ENCODE data around the gene PCDH7. TPM values are rescaled to one million over a fixed set of nuclear protein-coding genes. Genes with fewer than 3 reads are reported as not detected.

The PCDH7 gene
- total RNA-seq, 2 donors from 2014 or later = 2.6 to 3.3 TPM

GRCh38 chr4:30765022-30765421, 44.9 kb downstream of the PCDH7 start:
- no peak for TF ChIP-seq POLR2A (IDR thresholded peaks at IDR 0.05)
- TF ChIP-seq, protein P1, sequence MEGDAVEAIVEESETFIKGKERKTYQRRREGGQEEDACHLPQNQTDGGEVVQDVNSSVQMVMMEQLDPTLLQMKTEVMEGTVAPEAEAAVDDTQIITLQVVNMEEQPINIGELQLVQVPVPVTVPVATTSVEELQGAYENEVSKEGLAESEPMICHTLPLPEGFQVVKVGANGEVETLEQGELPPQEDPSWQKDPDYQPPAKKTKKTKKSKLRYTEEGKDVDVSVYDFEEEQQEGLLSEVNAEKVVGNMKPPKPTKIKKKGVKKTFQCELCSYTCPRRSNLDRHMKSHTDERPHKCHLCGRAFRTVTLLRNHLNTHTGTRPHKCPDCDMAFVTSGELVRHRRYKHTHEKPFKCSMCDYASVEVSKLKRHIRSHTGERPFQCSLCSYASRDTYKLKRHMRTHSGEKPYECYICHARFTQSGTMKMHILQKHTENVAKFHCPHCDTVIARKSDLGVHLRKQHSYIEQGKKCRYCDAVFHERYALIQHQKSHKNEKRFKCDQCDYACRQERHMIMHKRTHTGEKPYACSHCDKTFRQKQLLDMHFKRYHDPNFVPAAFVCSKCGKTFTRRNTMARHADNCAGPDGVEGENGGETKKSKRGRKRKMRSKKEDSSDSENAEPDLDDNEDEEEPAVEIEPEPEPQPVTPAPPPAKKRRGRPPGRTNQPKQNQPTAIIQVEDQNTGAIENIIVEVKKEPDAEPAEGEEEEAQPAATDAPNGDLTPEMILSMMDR (IDR thresholded peaks at IDR 0.05) = no peak
- H3K4me3 ChIP-seq = no peak overlapping the region
- ATAC-seq (no peak), DNase-seq (no peak)
- no peak overlapping the region for H3K27ac ChIP-seq
- H3K4me1 ChIP-seq = no peaks in the 10 kb centered on the region
- H3K36me3 ChIP-seq (replicated peaks in 1 of 2; ENCODE audit: insufficient read depth in 1 of 2, low read depth in 2 of 2) = no peaks in the 10 kb centered on the region
- intact Hi-C loops (cut with DNase I) = no loop called here
- no peaks in the 10 kb centered on the region for H3K9me3 ChIP-seq
- WGBS, 2 donors = 46 to 51% methylated on average over 4 of the region's 4 CpGs
- H3K27me3 ChIP-seq = no peaks in the 10 kb centered on the region

DNA sequence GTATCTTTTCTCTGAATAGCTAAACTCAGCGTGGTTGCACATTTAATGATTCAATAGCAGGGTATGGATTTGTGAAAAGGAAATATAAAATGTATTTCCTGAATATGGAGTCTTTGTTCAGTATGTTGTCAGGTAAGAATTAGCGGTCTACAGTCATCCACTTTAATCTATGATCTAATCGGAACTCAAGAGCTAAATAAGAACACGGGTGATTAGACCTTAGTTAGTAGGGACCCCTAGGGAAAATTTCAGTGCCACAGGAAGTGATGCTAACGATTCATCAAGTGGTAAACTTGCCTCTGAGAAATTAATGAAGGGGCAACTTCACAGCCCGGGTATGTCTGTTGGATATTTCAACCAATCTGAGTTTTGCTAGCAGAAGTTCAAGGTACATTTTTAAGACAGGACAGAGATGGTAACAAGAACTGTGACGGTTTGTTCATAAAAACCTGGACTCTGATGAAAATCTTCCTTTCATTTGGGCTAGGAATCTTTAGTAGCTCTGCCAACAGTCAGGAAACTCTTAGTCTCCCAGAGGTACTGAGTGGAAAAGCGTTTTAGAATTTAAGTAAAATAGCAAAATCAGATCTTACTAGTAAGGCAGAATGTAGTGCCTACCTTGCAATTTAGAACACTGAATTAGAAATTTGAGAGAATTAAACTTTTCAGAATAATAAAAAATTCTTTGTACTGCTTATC, 47.1 kb downstream of the PCDH7 start:
- H3K27ac ChIP-seq = no peak overlapping the region
- 54 to 55% methylated on average over 8 of the region's 8 CpGs for WGBS, 2 donors
- DNase-seq = no peak
- H3K4me1 ChIP-seq = no peaks in the 10 kb centered on the region
- no peaks in the 10 kb centered on the region for H3K9me3 ChIP-seq
- H3K4me3 ChIP-seq = no peak overlapping the region
- TF ChIP-seq POLR2A (IDR thresholded peaks at IDR 0.05) = no peak
- TF ChIP-seq, protein P1 (IDR thresholded peaks at IDR 0.05) = no peak
- no peak for ATAC-seq
- intact Hi-C loops (cut with DNase I) = no loop called here
- no peaks in the 10 kb centered on the region for H3K36me3 ChIP-seq (replicated peaks in 1 of 2; ENCODE audit: insufficient read depth in 1 of 2, low read depth in 2 of 2)
- no peaks in the 10 kb centered on the region for H3K27me3 ChIP-seq

DNA sequence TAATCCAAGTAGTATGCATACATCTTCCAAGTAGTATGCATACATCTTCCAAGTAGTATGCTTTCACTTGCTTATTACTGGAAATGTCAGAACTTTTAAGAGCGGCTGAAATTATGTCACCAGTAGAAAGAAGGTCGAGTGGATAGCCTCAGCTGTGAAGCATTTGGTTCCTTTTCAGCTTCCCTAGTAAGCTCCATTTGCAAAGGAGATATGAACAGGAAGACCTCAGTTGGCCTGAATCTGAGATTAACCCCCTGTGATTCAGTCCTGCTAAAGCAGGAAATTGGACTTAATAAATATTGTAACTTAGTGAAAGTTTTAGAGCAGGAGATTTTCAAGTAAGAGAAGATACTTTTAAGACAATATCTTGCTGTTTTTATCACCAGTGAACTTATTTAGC, 48.1 kb downstream of the PCDH7 start:
- TF ChIP-seq POLR2A (IDR thresholded peaks at IDR 0.05) = no peak
- TF ChIP-seq, protein P1 (IDR thresholded peaks at IDR 0.05) = no peak
- Histone ChIP-seq H3K36me3 (replicated peaks in 1 of 2; ENCODE audit: insufficient read depth in 1 of 2, low read depth in 2 of 2) (no peaks in the 10 kb centered on the region), H3K4me1 (no peaks in the 10 kb centered on the region), H3K4me3 (no peak overlapping the region), H3K27me3 (no peaks in the 10 kb centered on the region), H3K27ac (no peak overlapping the region), H3K9me3 (no peaks in the 10 kb centered on the region)
- ATAC-seq (no peak), DNase-seq (no peak)
- WGBS, 2 donors = 45 to 53% methylated on average over 2 of the region's 2 CpGs
- intact Hi-C loops (cut with DNase I) = no loop called here

DNA sequence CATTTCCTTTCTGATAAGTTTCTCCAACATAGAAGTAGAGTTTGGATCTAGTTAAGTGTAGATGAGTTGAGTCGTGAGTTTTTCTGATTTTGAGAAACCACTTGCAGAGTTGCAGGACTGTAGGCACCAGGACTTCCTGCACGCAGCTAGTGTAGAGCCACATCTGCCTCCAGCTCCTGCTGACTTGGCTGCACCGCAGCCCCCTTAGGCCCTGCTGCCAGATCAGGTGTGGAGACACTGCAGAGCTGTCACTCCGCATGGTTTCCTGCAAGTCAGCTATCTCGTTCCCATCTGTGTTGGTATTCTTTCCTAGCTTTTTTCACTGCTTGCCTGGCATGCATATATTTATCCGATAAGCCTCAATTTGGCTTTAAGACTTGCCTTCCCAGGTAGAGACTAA, 48.9 kb downstream of the PCDH7 start:
- H3K4me3 ChIP-seq = no peak overlapping the region
- no peaks in the 10 kb centered on the region for H3K9me3 ChIP-seq
- DNase-seq (no peak), ATAC-seq (no peak)
- TF ChIP-seq POLR2A (IDR thresholded peaks at IDR 0.05) = no peak
- TF ChIP-seq, protein P1 (IDR thresholded peaks at IDR 0.05) = no peak
- no peaks in the 10 kb centered on the region for H3K36me3 ChIP-seq (replicated peaks in 1 of 2; ENCODE audit: insufficient read depth in 1 of 2, low read depth in 2 of 2)
- no peaks in the 10 kb centered on the region for H3K27me3 ChIP-seq
- WGBS, 2 donors = 48 to 61% methylated on average over 6 of the region's 6 CpGs
- no peaks in the 10 kb centered on the region for H3K4me1 ChIP-seq
- no peak overlapping the region for H3K27ac ChIP-seq
- intact Hi-C loops (cut with DNase I) = no loop called here

- DNase-seq = no peak
- Histone ChIP-seq H3K27ac (no peak overlapping the region), H3K27me3 (no peaks in the 10 kb centered on the region), H3K9me3 (no peaks in the 10 kb centered on the region), H3K4me3 (no peak overlapping the region), H3K4me1 (no peaks in the 10 kb centered on the region), H3K36me3 (replicated peaks in 1 of 2; ENCODE audit: insufficient read depth in 1 of 2, low read depth in 2 of 2) (no peaks in the 10 kb centered on the region)
- WGBS, 2 donors = 23 to 39% methylated on average over 2 of the region's 2 CpGs
- TF ChIP-seq, protein P1 (IDR thresholded peaks at IDR 0.05) = no peak
- no peak for TF ChIP-seq POLR2A (IDR thresholded peaks at IDR 0.05)
- intact Hi-C loops (cut with DNase I) = no loop called here
- ATAC-seq = no peak
These were observed 49.9 kb downstream of the PCDH7 start for GRCh38 chr4:30770049-30770549.
